ENCODE measurements around the gene SORCS3.

The SORCS3 gene

GRCh38 chr10:104665174-104665573 is 24.1 kb downstream of the SORCS3 start:
- Histone ChIP-seq H3K27me3 (ENCODE audit: control insufficient read depth, insufficient read depth, low read length) (no peaks in the 10 kb centered on the region), H3K27ac (ENCODE audit: low read length) (no peak overlapping the region), H3K4me3 (ENCODE audit: low read length) (no peak overlapping the region), H3K9me3 (ENCODE audit: control insufficient read depth, insufficient read depth, low read length) (no peaks in the 10 kb centered on the region), H3K36me3 (ENCODE audit: control insufficient read depth, insufficient read depth, low read length) (no peaks in the 10 kb centered on the region), H3K4me1 (ENCODE audit: control insufficient read depth, insufficient read depth, low read length) (no peaks in the 10 kb centered on the region)
- WGBS (ENCODE audit: insufficient coverage, insufficient read length), result no CpG with 5 or more reads among the region's 4 CpGs
- DNase-seq (ENCODE audit: low read depth, low spot score), result no peak

DNA sequence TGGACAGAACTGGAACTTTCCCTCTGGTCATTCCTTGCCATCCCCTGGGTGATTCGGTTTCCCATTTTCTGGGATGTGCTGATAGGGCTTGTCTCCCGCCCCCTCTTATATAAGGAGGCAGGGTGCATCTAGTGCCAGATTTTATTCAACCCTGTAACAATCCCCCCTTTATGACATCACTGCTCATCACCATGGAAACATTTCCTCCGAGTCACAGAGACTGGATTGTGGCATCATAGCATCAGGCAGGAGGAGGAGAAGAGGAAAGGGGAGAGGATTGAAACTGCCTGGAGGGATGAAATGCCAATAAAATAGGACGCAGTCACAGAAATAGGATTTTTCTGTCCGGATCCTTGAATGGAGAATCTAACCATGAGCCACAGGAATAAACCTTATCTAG is 25.0 kb downstream of the SORCS3 start:
- no peaks in the 10 kb centered on the region for H3K9me3 ChIP-seq (ENCODE audit: control insufficient read depth, insufficient read depth, low read length)
- no peaks in the 10 kb centered on the region for H3K27me3 ChIP-seq (ENCODE audit: control insufficient read depth, insufficient read depth, low read length)
- no peak for DNase-seq (ENCODE audit: low read depth, low spot score)
- H3K4me1 ChIP-seq (ENCODE audit: control insufficient read depth, insufficient read depth, low read length), result no peaks in the 10 kb centered on the region
- H3K27ac ChIP-seq (ENCODE audit: low read length), result no peak overlapping the region
- no CpG with 5 or more reads among the region's 5 CpGs for WGBS (ENCODE audit: insufficient coverage, insufficient read length)
- H3K36me3 ChIP-seq (ENCODE audit: control insufficient read depth, insufficient read depth, low read length), result no peaks in the 10 kb centered on the region
- H3K4me3 ChIP-seq (ENCODE audit: low read length), result no peak overlapping the region

DNA sequence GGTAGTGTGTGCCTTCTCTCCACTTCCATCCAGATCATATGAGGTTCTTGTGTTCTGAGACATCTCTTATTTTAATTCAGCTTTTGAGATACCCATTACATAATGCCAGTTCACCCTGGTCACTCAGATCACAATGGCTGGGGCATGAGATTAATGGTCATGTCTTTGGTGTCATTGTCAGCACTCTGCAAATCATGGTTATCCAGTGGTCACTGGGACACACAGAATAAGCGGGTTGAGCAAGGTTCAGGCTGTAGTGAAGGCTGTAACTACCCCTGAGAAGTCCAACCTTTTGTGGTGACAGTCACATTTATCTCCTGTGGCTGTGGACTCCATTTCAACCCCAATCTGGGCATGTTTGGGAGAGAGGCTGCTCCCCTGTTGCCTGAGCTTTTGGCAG is 35.8 kb downstream of the SORCS3 start:
- Histone ChIP-seq H3K27ac (ENCODE audit: low read length) (no peak overlapping the region), H3K36me3 (ENCODE audit: control insufficient read depth, insufficient read depth, low read length) (no peaks in the 10 kb centered on the region), H3K4me1 (ENCODE audit: control insufficient read depth, insufficient read depth, low read length) (no peaks in the 10 kb centered on the region), H3K9me3 (ENCODE audit: control insufficient read depth, insufficient read depth, low read length) (no peaks in the 10 kb centered on the region), H3K27me3 (ENCODE audit: control insufficient read depth, insufficient read depth, low read length) (no peaks in the 10 kb centered on the region; the same call in 1 of the 2 replicates), H3K4me3 (ENCODE audit: low read length) (no peak overlapping the region)
- DNase-seq (ENCODE audit: low read depth, low spot score), result no peak
- no CpG with 5 or more reads among the region's 1 CpG for WGBS (ENCODE audit: insufficient coverage, insufficient read length)

DNA sequence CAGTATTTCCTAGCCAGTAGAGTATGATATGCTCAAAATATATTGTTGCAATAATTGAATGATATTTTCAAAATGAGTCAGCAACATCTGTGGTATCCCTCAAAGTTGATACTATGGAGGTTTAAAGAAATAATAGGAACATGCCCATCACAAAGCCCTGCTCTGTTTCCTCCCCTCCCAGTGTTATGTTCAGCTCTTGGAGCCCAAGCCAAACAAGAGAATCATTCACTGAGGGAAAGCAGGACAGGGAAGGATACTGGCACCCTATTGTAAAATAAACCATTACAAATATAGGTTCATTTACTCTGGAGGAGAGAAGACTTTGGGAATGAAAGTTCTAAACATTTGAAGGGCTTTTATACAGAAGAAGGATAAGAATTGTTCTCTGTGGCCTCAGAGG is 37.6 kb downstream of the SORCS3 start:
- Histone ChIP-seq H3K4me1 (ENCODE audit: control insufficient read depth, insufficient read depth, low read length) (no peaks in the 10 kb centered on the region), H3K4me3 (ENCODE audit: low read length) (no peak overlapping the region), H3K27ac (ENCODE audit: low read length) (no peak overlapping the region), H3K36me3 (ENCODE audit: control insufficient read depth, insufficient read depth, low read length) (no peaks in the 10 kb centered on the region), H3K9me3 (ENCODE audit: control insufficient read depth, insufficient read depth, low read length) (no peaks in the 10 kb centered on the region), H3K27me3 (ENCODE audit: control insufficient read depth, insufficient read depth, low read length) (no peaks in the 10 kb centered on the region; the same call in 1 of the 2 replicates)
- no peak for DNase-seq (ENCODE audit: low read depth, low spot score)

DNA sequence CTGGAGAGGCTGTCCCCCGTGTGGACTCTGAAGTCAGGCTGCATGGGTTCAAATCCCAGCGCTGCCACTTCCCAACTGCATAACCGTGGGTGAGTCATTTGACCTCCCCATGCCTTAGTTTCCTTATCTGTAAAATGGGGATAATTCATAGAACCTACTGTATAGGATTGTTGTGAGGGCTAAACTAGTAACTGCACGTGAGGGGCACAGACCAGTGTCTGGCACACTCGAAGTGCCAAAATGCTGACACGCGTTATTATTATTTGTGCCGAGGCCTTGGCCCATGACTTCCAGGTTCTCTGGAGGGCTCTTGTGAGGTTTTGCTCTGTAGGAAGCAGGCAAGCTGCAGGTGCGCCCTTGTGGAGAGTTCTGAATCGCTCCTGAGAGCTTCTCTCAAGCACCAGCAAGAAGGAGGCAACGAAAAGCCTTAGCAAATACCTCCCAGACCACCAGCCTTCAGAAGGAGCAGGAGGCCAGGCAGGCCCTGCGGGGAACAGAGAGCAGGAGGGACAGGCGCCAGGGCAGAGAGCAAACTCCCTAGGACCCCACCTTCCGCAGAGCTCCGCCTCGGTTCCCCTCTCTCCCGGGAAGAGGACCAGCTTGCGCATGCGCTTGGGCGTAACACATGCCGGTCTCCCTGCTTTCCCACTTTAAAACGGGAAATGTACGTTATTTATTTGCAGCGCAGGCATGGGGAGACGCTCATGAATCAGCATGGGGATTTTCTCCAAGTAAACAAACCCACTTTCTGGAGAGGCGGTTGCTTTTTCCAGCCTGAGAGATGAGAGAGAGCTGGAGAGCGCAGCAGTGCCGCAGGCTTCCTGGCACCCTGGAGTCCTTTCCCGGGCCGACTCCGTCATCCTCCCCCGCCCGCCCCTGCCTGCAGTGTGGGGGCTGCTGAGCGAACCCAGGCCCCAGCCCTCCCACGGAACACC is 39.6 kb downstream of the SORCS3 start:
- Histone ChIP-seq H3K4me3 (ENCODE audit: low read length) (peak overlapping the region; percentile 43; the same call in 1 of the 2 replicates), H3K36me3 (ENCODE audit: control insufficient read depth, insufficient read depth, low read length) (no peaks in the 10 kb centered on the region), H3K27me3 (ENCODE audit: control insufficient read depth, insufficient read depth, low read length) (no peaks in the 10 kb centered on the region; the same call in 1 of the 2 replicates), H3K27ac (ENCODE audit: low read length) (no peak overlapping the region), H3K4me1 (ENCODE audit: control insufficient read depth, insufficient read depth, low read length) (no peaks in the 10 kb centered on the region), H3K9me3 (ENCODE audit: control insufficient read depth, insufficient read depth, low read length) (no peaks in the 10 kb centered on the region)
- WGBS (ENCODE audit: insufficient coverage, insufficient read length), result no CpG with 5 or more reads among the region's 35 CpGs
- DNase-seq (ENCODE audit: low read depth, low spot score), result peak; percentile 33

- DNase-seq (ENCODE audit: low read depth, low spot score), result no peak
- Histone ChIP-seq H3K36me3 (ENCODE audit: control insufficient read depth, insufficient read depth, low read length) (no peaks in the 10 kb centered on the region), H3K27me3 (ENCODE audit: control insufficient read depth, insufficient read depth, low read length) (no peaks in the 10 kb centered on the region; the same call in 1 of the 2 replicates), H3K27ac (ENCODE audit: low read length) (no peak overlapping the region), H3K4me3 (ENCODE audit: low read length) (peak overlapping the region; percentile 43; the same call in 1 of the 2 replicates), H3K4me1 (ENCODE audit: control insufficient read depth, insufficient read depth, low read length) (no peaks in the 10 kb centered on the region), H3K9me3 (ENCODE audit: control insufficient read depth, insufficient read depth, low read length) (no peaks in the 10 kb centered on the region)
- WGBS (ENCODE audit: insufficient coverage, insufficient read length), result no CpG with 5 or more reads among the region's 2 CpGs
Observed at GRCh38 chr10:104681485-104681884, 40.4 kb downstream of the SORCS3 start.

DNA sequence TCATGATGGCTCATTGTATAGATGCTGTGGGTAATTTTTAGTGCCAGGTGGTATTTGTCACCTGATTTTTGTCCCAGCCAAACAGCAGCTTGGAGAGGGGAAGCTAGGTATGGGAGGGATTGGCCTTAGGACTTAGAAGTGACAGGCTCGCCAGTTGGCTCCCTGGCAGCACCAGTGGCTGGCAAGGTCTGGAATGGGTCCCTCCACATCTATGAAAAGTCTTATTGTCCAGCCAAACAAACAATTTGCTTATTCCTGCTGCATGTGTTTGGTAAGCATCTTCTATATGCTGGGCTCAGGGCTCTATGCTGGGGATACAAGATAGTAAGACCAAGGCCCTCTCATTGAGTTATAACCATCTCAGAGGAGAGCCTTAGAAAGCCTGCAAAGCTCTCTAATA is 42.5 kb downstream of the SORCS3 start:
- H3K36me3 ChIP-seq (ENCODE audit: control insufficient read depth, insufficient read depth, low read length), result no peaks in the 10 kb centered on the region
- DNase-seq (ENCODE audit: low read depth, low spot score), result no peak
- no peaks in the 10 kb centered on the region; the same call in 1 of the 2 replicates for H3K4me1 ChIP-seq (ENCODE audit: control insufficient read depth, insufficient read depth, low read length)
- H3K27ac ChIP-seq (ENCODE audit: low read length), result no peak overlapping the region
- no CpG with 5 or more reads among the region's 1 CpG for WGBS (ENCODE audit: insufficient coverage, insufficient read length)
- no peaks in the 10 kb centered on the region; the same call in 1 of the 2 replicates for H3K27me3 ChIP-seq (ENCODE audit: control insufficient read depth, insufficient read depth, low read length)
- no peak overlapping the region for H3K4me3 ChIP-seq (ENCODE audit: low read length)
- no peaks in the 10 kb centered on the region for H3K9me3 ChIP-seq (ENCODE audit: control insufficient read depth, insufficient read depth, low read length)

GRCh38 chr10:104686829-104687228 is 45.7 kb downstream of the SORCS3 start:
- DNase-seq (ENCODE audit: low read depth, low spot score), result no peak
- no peak overlapping the region for H3K4me3 ChIP-seq (ENCODE audit: low read length)
- H3K27ac ChIP-seq (ENCODE audit: low read length), result no peak overlapping the region
- H3K27me3 ChIP-seq (ENCODE audit: control insufficient read depth, insufficient read depth, low read length), result no peaks in the 10 kb centered on the region
- WGBS (ENCODE audit: insufficient coverage, insufficient read length), result no CpG with 5 or more reads among the region's 1 CpG
- no peaks in the 10 kb centered on the region for H3K36me3 ChIP-seq (ENCODE audit: control insufficient read depth, insufficient read depth, low read length)
- no peaks in the 10 kb centered on the region; the same call in 1 of the 2 replicates for H3K4me1 ChIP-seq (ENCODE audit: control insufficient read depth, insufficient read depth, low read length)
- H3K9me3 ChIP-seq (ENCODE audit: control insufficient read depth, insufficient read depth, low read length), result no peaks in the 10 kb centered on the region

- no peak overlapping the region for H3K4me3 ChIP-seq (ENCODE audit: low read length)
- WGBS (ENCODE audit: insufficient coverage, insufficient read length), result no CpG with 5 or more reads among the region's 18 CpGs
- H3K27me3 ChIP-seq (ENCODE audit: control insufficient read depth, insufficient read depth, low read length), result no peaks in the 10 kb centered on the region
- H3K4me1 ChIP-seq (ENCODE audit: control insufficient read depth, insufficient read depth, low read length), result no peaks in the 10 kb centered on the region; the same call in 1 of the 2 replicates
- H3K36me3 ChIP-seq (ENCODE audit: control insufficient read depth, insufficient read depth, low read length), result no peaks in the 10 kb centered on the region
- DNase-seq (ENCODE audit: low read depth, low spot score), result no peak
- no peak overlapping the region for H3K27ac ChIP-seq (ENCODE audit: low read length)
- no peaks in the 10 kb centered on the region for H3K9me3 ChIP-seq (ENCODE audit: control insufficient read depth, insufficient read depth, low read length)
Observed at GRCh38 chr10:104688251-104689042, 47.4 kb downstream of the SORCS3 start.

- no peaks in the 10 kb centered on the region for H3K27me3 ChIP-seq (ENCODE audit: control insufficient read depth, insufficient read depth, low read length)
- WGBS (ENCODE audit: insufficient coverage, insufficient read length), result no CpG with 5 or more reads among the region's 2 CpGs
- no peak overlapping the region for H3K4me3 ChIP-seq (ENCODE audit: low read length)
- H3K4me1 ChIP-seq (ENCODE audit: control insufficient read depth, insufficient read depth, low read length), result no peaks in the 10 kb centered on the region; the same call in 1 of the 2 replicates
- no peaks in the 10 kb centered on the region for H3K36me3 ChIP-seq (ENCODE audit: control insufficient read depth, insufficient read depth, low read length)
- no peaks in the 10 kb centered on the region for H3K9me3 ChIP-seq (ENCODE audit: control insufficient read depth, insufficient read depth, low read length)
- no peak overlapping the region for H3K27ac ChIP-seq (ENCODE audit: low read length)
- no peak for DNase-seq (ENCODE audit: low read depth, low spot score)
Observed at GRCh38 chr10:104689105-104689504, 48.0 kb downstream of the SORCS3 start.
